ENCODE measurements around the gene WNT6. TPM values are rescaled to one million over a fixed set of nuclear protein-coding genes. Genes with fewer than 3 reads are reported as not detected.

Gene WNT6
- total RNA-seq, 1 experiment from 2014 or later: 1.4 TPM

GRCh38 chr2:218820746-218821369 is 38.7 kb upstream of the WNT6 start:
- ChIA-PET CTCF (no interaction called here), POLR2A (no interaction called here), RAD21 (ENCODE audit: low non-redundant PET in 1 of 2, low total read pairs in 2 of 2, uncharacterized antibody in 2 of 2, unreplicated experiment in 2 of 2) (no interaction called here)
- no peak overlapping the region for H3K4me3 ChIP-seq (replicated peaks in 1 of 2; ENCODE audit: low read depth in 1 of 2, low read length in 2 of 2)
- H3K9me2 ChIP-seq (ENCODE audit: insufficient read depth): no peaks in the 10 kb centered on the region
- H2AFZ ChIP-seq (ENCODE audit: low read depth, low read length, poor library complexity, severe bottlenecking): no peak overlapping the region
- no peaks in the 10 kb centered on the region for H3K4me1 ChIP-seq (ENCODE audit: control insufficient read depth in 1 of 2, insufficient read depth in 2 of 2, low read length in 2 of 2)
- DNase-seq (ENCODE audit: low read depth, low spot score) (no peak), ATAC-seq (no peak)
- no peaks in the 10 kb centered on the region for H3K9me3 ChIP-seq (ENCODE audit: control insufficient read depth in 1 of 2, insufficient read depth in 1 of 2, low read depth in 1 of 2, low read length in 2 of 2)
- H3K27ac ChIP-seq (ENCODE audit: low read depth, low read length): no peak overlapping the region
- no peak overlapping the region for H3K9ac ChIP-seq (ENCODE audit: low read length)
- H3K79me2 ChIP-seq (ENCODE audit: insufficient read depth, low read length): no peaks in the 10 kb centered on the region
- no peaks in the 10 kb centered on the region for H3K36me3 ChIP-seq (ENCODE audit: control insufficient read depth in 1 of 2, insufficient read depth in 2 of 2, low read length in 2 of 2)
- intact Hi-C loops (cut with micrococcal nuclease): no loop called here
- TF ChIP-seq CBX3 (IDR thresholded peaks at IDR 0.05; ENCODE audit: low read depth): no peak
- TF ChIP-seq ELF1 (IDR thresholded peaks at IDR 0.05; ENCODE audit: borderline replicate concordance, low read depth): no peak
- TF ChIP-seq ATF3 (IDR thresholded peaks at IDR 0.05): no peak
- TF ChIP-seq JUND (IDR thresholded peaks at IDR 0.05): no peak
- TF ChIP-seq EZH2phosphoT487 (IDR thresholded peaks at IDR 0.05; ENCODE audit: borderline replicate concordance): no peak
- no peak for TF ChIP-seq ZNF274 (IDR thresholded peaks at IDR 0.05; ENCODE audit: low read depth, low read length)
- TF ChIP-seq ZFX (IDR thresholded peaks at IDR 0.05): no peak
- no peak for TF ChIP-seq MAX (IDR thresholded peaks at IDR 0.05)
- TF ChIP-seq CEBPB (IDR thresholded peaks at IDR 0.05; ENCODE audit: low read depth): no peak
- H3K27me3 ChIP-seq (ENCODE audit: insufficient read depth, low read length): no peaks in the 10 kb centered on the region
- no TSS peak for BruUV-seq (replicated peaks)
- H3K4me2 ChIP-seq (ENCODE audit: low read length): no peak overlapping the region
- no peaks in the 10 kb centered on the region for H4K20me1 ChIP-seq (ENCODE audit: insufficient read depth)

GRCh38 chr2:218821605-218822211 is 37.9 kb upstream of the WNT6 start:
- no peaks in the 10 kb centered on the region for H3K27me3 ChIP-seq (ENCODE audit: insufficient read depth, low read length)
- no peak overlapping the region for H3K9ac ChIP-seq (ENCODE audit: low read length)
- DNase-seq (ENCODE audit: low read depth, low spot score): no peak
- H3K27ac ChIP-seq (ENCODE audit: low read depth, low read length): no peak overlapping the region
- intact Hi-C loops (cut with micrococcal nuclease): no loop called here
- no peaks in the 10 kb centered on the region for H3K9me3 ChIP-seq (ENCODE audit: control insufficient read depth in 1 of 2, insufficient read depth in 1 of 2, low read depth in 1 of 2, low read length in 2 of 2)
- no peak for TF ChIP-seq ATF3 (IDR thresholded peaks at IDR 0.05)
- TF ChIP-seq JUND (IDR thresholded peaks at IDR 0.05): no peak
- no peak for TF ChIP-seq SP1 (IDR thresholded peaks at IDR 0.05; ENCODE audit: low read depth)
- no peak for TF ChIP-seq CBX3 (IDR thresholded peaks at IDR 0.05; ENCODE audit: low read depth)
- TF ChIP-seq ELF1 (IDR thresholded peaks at IDR 0.05; ENCODE audit: borderline replicate concordance, low read depth): no peak
- TF ChIP-seq SRF (IDR thresholded peaks at IDR 0.05; ENCODE audit: low read depth): no peak
- no peak for TF ChIP-seq TCF7L2 (IDR thresholded peaks at IDR 0.05; ENCODE audit: borderline replicate concordance, extremely low read depth, insufficient read depth, insufficient read length)
- TF ChIP-seq RAD21 (IDR thresholded peaks at IDR 0.05; ENCODE audit: low read depth): no peak
- TF ChIP-seq POLR2A (IDR thresholded peaks at IDR 0.05; ENCODE audit: borderline replicate concordance, extremely low read depth, insufficient read depth, insufficient read length): no peak
- TF ChIP-seq REST (IDR thresholded peaks at IDR 0.05; ENCODE audit: low read depth): no peak
- no peaks in the 10 kb centered on the region for H4K20me1 ChIP-seq (ENCODE audit: insufficient read depth)
- no peaks in the 10 kb centered on the region for H3K9me2 ChIP-seq (ENCODE audit: insufficient read depth)
- no TSS peak for BruUV-seq (replicated peaks)
- H3K36me3 ChIP-seq (ENCODE audit: control insufficient read depth in 1 of 2, insufficient read depth in 2 of 2, low read length in 2 of 2): no peaks in the 10 kb centered on the region
- no peak for ATAC-seq
- H2AFZ ChIP-seq (ENCODE audit: low read depth, low read length, poor library complexity, severe bottlenecking): no peak overlapping the region
- H3K4me3 ChIP-seq (replicated peaks in 1 of 2; ENCODE audit: low read depth in 1 of 2, low read length in 2 of 2): no peak overlapping the region
- ChIA-PET CTCF (interaction anchor here (0.6 kb wide), 1 partner anchor 43 kb away, joined by 3 read pairs; no protein-coding TSS in a partner anchor), POLR2A (no interaction called here), RAD21 (ENCODE audit: low non-redundant PET in 1 of 2, low total read pairs in 2 of 2, uncharacterized antibody in 2 of 2, unreplicated experiment in 2 of 2) (no interaction called here)
- no peak overlapping the region for H3K4me2 ChIP-seq (ENCODE audit: low read length)
- no peaks in the 10 kb centered on the region for H3K4me1 ChIP-seq (ENCODE audit: control insufficient read depth in 1 of 2, insufficient read depth in 2 of 2, low read length in 2 of 2)
- no peaks in the 10 kb centered on the region for H3K79me2 ChIP-seq (ENCODE audit: insufficient read depth, low read length)

All from HCT116 (cell line).